Measurements from ENCODE around the gene NTF3.

- TF ChIP-seq CTCF (IDR thresholded peaks at IDR 0.05) (no peak), ZFX (IDR thresholded peaks at IDR 0.05; ENCODE audit: borderline replicate concordance) (no peak)
Measured at GRCh38 chr12:5470703-5471102, 38.8 kb downstream of the NTF3 start.

All from 22Rv1 (cell line).